HG02852 (cell line): ENCODE results near the gene SSBP1.
"Not testable (repeated sequence)": the region's sequence is repeated elsewhere in the genome, so short reads cannot be mapped to it uniquely, and the experiment has no call there.

Experiments
- ATAC-seq: cut with Tn5 transposase; IDR thresholded peaks from one replicate; pipeline ENCODE4 v1.9.1; 2021; ENCODE audit warnings: mild to moderate bottlenecking, moderate library complexity; ENCODE audit not compliant: unreplicated experiment

The SSBP1 gene

GRCh38 chr7:141737836-141738591 lies at the start of gene SSBP1:
SSBP1 (plus strand) TSS chr7:141738358; CDS start chr7:141739167, 809 bp downstream.
- peak; percentile 93 for ATAC-seq

- ATAC-seq: not testable (repeated sequence)
Observed at GRCh38 chr7:141689072-141689825, 48.9 kb upstream of the SSBP1 start.

- no peak for ATAC-seq
Observed at GRCh38 chr7:141691540-141691939, 46.6 kb upstream of the SSBP1 start.

- no peak for ATAC-seq
Observed at GRCh38 chr7:141691961-141692360, 46.2 kb upstream of the SSBP1 start.

GRCh38 chr7:141693082-141693481 lies 45.1 kb upstream of the SSBP1 start:
- ATAC-seq: no peak

- no peak for ATAC-seq
Observed at GRCh38 chr7:141695803-141696289, 42.3 kb upstream of the SSBP1 start.

- ATAC-seq: no peak
Observed at GRCh38 chr7:141696348-141696747, 41.8 kb upstream of the SSBP1 start.

GRCh38 chr7:141697211-141697871 lies 40.8 kb upstream of the SSBP1 start:
- no peak for ATAC-seq

GRCh38 chr7:141698247-141699015 lies 39.7 kb upstream of the SSBP1 start:
- no peak for ATAC-seq

- no peak for ATAC-seq
Observed at GRCh38 chr7:141699860-141700259, 38.3 kb upstream of the SSBP1 start.

- ATAC-seq: no peak
Observed at GRCh38 chr7:141700296-141700847, 37.8 kb upstream of the SSBP1 start.

GRCh38 chr7:141700848-141701371 lies 37.2 kb upstream of the SSBP1 start:
- ATAC-seq: peak; percentile 5

- ATAC-seq: peak; percentile 80
Observed at GRCh38 chr7:141701489-141702046, 36.6 kb upstream of the SSBP1 start.

- ATAC-seq: peak; percentile 78
Observed at GRCh38 chr7:141702047-141702567, 36.1 kb upstream of the SSBP1 start, which contains the start of gene DENND11. DENND11 (minus strand) TSS chr7:141702166; CDS start chr7:141702153, 13 bp downstream.

GRCh38 chr7:141702892-141703291 lies 35.3 kb upstream of the SSBP1 start:
- ATAC-seq: no peak

GRCh38 chr7:141704112-141704511 lies 34.0 kb upstream of the SSBP1 start:
- no peak for ATAC-seq

GRCh38 chr7:141704741-141705140 lies 33.4 kb upstream of the SSBP1 start:
- ATAC-seq: no peak

- no peak for ATAC-seq
Observed at GRCh38 chr7:141706239-141707064, 31.7 kb upstream of the SSBP1 start.

- ATAC-seq: no peak
Observed at GRCh38 chr7:141708351-141708750, 29.8 kb upstream of the SSBP1 start, which contains the start of gene WEE2. WEE2 (plus strand) TSS chr7:141708353; CDS start chr7:141708759, 406 bp downstream.
